Measurements from ENCODE around the gene MYO3B. TPM values are rescaled to one million over a fixed set of nuclear protein-coding genes. Genes with fewer than 3 reads are reported as not detected.

Gene MYO3B, protein sequence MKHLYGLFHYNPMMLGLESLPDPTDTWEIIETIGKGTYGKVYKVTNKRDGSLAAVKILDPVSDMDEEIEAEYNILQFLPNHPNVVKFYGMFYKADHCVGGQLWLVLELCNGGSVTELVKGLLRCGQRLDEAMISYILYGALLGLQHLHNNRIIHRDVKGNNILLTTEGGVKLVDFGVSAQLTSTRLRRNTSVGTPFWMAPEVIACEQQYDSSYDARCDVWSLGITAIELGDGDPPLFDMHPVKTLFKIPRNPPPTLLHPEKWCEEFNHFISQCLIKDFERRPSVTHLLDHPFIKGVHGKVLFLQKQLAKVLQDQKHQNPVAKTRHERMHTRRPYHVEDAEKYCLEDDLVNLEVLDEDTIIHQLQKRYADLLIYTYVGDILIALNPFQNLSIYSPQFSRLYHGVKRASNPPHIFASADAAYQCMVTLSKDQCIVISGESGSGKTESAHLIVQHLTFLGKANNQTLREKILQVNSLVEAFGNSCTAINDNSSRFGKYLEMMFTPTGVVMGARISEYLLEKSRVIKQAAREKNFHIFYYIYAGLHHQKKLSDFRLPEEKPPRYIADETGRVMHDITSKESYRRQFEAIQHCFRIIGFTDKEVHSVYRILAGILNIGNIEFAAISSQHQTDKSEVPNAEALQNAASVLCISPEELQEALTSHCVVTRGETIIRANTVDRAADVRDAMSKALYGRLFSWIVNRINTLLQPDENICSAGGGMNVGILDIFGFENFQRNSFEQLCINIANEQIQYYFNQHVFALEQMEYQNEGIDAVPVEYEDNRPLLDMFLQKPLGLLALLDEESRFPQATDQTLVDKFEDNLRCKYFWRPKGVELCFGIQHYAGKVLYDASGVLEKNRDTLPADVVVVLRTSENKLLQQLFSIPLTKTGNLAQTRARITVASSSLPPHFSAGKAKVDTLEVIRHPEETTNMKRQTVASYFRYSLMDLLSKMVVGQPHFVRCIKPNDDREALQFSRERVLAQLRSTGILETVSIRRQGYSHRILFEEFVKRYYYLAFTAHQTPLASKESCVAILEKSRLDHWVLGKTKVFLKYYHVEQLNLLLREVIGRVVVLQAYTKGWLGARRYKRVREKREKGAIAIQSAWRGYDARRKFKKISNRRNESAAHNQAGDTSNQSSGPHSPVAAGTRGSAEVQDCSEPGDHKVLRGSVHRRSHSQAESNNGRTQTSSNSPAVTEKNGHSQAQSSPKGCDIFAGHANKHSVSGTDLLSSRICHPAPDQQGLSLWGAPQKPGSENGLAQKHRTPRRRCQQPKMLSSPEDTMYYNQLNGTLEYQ (N-terminal part only)
- not detected in 2 replicates for total RNA-seq

DNA sequence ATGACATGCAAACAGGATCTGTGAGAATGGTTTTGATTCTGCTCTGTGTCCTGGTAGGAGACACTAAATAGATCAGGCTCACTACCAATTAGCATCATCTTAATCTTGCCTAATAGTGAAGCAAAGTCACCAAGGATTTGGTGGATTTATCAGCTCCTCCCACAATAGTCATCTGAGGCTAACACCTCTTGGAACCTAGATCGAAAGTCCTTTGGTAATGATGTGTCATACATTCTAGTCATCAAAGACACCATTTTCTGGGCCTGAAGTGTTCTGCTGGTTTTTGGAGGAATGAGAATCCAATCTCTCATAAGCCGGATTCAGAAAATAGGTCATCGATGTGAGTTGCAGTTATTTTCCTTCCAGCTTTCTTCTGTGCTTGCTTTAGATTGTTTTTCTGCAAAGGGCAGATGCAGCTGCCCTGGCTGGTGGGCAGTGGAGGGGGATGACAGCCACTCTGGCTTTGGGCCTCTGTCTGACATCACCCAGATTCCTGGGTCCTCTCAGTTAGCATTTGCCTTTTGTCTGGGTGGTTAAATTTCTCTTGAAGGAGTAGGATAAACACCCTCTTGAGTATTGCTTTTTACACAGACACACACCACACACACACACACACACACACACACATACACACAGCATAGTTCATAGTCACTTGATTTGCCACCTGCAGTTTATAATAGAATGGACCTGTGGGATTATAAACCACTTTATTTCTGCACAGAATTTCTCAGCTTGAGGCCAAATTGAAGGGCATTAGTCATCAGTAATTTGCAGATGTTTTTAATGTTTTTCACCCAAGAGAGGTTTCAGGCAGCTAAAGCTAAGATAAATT is at the start of gene MYO3B:
TSS of gene MYO3B (plus strand) at position 198 of the 832 bp plus-strand sequence. CDS start at position 339, 141 bp downstream.

All from endothelial cell of coronary artery (primary cell).